Astrocyte (in vitro differentiated cells and primary cell): ENCODE measurements around the gene FOXC2. TPM values are rescaled to one million over a fixed set of nuclear protein-coding genes. Genes with fewer than 3 reads are reported as not detected.

ENCODE experiments used
- DNase-seq: peaks from one replicate; pipeline ENCODE4 v3.0.0-alpha.2; 2010; ENCODE audit warnings: low read depth
- FAIRE-seq: peaks from 2 replicates; lab custom pipeline; 2011; peaks lifted over from hg19 to GRCh38; lab: Jason Lieb, UNC
- H2AFZ ChIP-seq: 2 replicates; pipeline ENCODE4 v1.6.0; 2012; ENCODE audit warnings: low read depth, low read length, inconsistent platforms
- H3K27ac ChIP-seq: 2 replicates; pipeline ENCODE4 v1.5.1; 2011; ENCODE audit warnings: low read depth, low read length, inconsistent platforms
- H3K27me3 ChIP-seq: 2 replicates; pipeline ENCODE4 v1.6.0; 2011; ENCODE audit warnings: low read length, inconsistent platforms; ENCODE audit not compliant: insufficient read depth
- H3K36me3 ChIP-seq: 2 replicates; pipeline ENCODE4 v1.5.1; 2011; ENCODE audit warnings: low read length, inconsistent platforms; ENCODE audit not compliant: insufficient read depth
- H3K4me1 ChIP-seq: 2 replicates; pipeline ENCODE4 v1.5.1; 2011; ENCODE audit warnings: low read length, inconsistent platforms; ENCODE audit not compliant: insufficient read depth
- H3K4me2 ChIP-seq: 2 replicates; pipeline ENCODE4 v1.6.0; 2012; ENCODE audit warnings: low read length, inconsistent platforms
- H3K4me3 ChIP-seq: 2 replicates; pipeline ENCODE4 v1.5.1; 2011; ENCODE audit warnings: low read depth, mild to moderate bottlenecking, low read length, inconsistent platforms; ENCODE audit not compliant: insufficient read depth
- H3K79me2 ChIP-seq: 2 replicates; pipeline ENCODE4 v1.6.0; 2012; ENCODE audit warnings: mild to moderate bottlenecking, low read length, inconsistent platforms; ENCODE audit not compliant: insufficient read depth
- H3K9ac ChIP-seq: 2 replicates; pipeline ENCODE4 v1.6.0; 2012; ENCODE audit warnings: mild to moderate bottlenecking, low read length, inconsistent platforms
- H3K9me3 ChIP-seq: 2 replicates; pipeline ENCODE4 v1.5.1; 2012; ENCODE audit warnings: low read depth, mild to moderate bottlenecking, low read length, inconsistent platforms; ENCODE audit not compliant: insufficient read depth
- H4K20me1 ChIP-seq: 2 replicates; pipeline ENCODE4 v1.6.0; 2012; ENCODE audit warnings: low read length, inconsistent platforms; ENCODE audit not compliant: insufficient read depth
- H3K27ac Mint-ChIP-seq: one replicate; pipeline ENCODE4 v1.8.0; 2021; ENCODE audit warnings: mild to moderate bottlenecking, mixed read lengths; ENCODE audit not compliant: unreplicated experiment
- H3K27me3 Mint-ChIP-seq: one replicate; pipeline ENCODE4 v1.8.0; 2021; ENCODE audit warnings: low read depth, mixed read lengths; ENCODE audit not compliant: unreplicated experiment
- H3K36me3 Mint-ChIP-seq: one replicate; pipeline ENCODE4 v1.8.0; 2021; ENCODE audit warnings: low read depth, mixed read lengths; ENCODE audit not compliant: unreplicated experiment
- H3K4me1 Mint-ChIP-seq: one replicate; pipeline ENCODE4 v1.8.0; 2021; ENCODE audit warnings: low read depth, mixed read lengths; ENCODE audit not compliant: unreplicated experiment
- H3K4me3 Mint-ChIP-seq: one replicate; pipeline ENCODE4 v1.8.0; 2021; ENCODE audit warnings: mild to moderate bottlenecking, moderate library complexity, mixed read lengths; ENCODE audit not compliant: unreplicated experiment
- H3K9me3 Mint-ChIP-seq: one replicate; pipeline ENCODE4 v1.8.0; 2021; ENCODE audit warnings: mild to moderate bottlenecking, mixed read lengths; ENCODE audit not compliant: unreplicated experiment
- EZH2 ChIP-seq: IDR thresholded peaks from 2 replicates; pipeline ENCODE4 v1.6.1; 2012; ENCODE audit warnings: mild to moderate bottlenecking, low read length, inconsistent platforms; ENCODE audit not compliant: insufficient read depth
- total RNA-seq: library from RNA; stranded (reverse); gene quantifications from 2 replicates; pipeline ENCODE4 v1.2.1, GENCODE V29; 2021
- TF ChIP-seq, protein P1 (sequence below): IDR thresholded peaks from 2 replicates; pipeline ENCODE4 v1.5.1; 2011; ENCODE audit warnings: low read depth, mild to moderate bottlenecking, inconsistent platforms, low read length, moderate library complexity; ENCODE audit not compliant: insufficient read depth

FOXC2 gene
- total RNA-seq, 1 donor from 2014 or later: 15.8 TPM

DNA sequence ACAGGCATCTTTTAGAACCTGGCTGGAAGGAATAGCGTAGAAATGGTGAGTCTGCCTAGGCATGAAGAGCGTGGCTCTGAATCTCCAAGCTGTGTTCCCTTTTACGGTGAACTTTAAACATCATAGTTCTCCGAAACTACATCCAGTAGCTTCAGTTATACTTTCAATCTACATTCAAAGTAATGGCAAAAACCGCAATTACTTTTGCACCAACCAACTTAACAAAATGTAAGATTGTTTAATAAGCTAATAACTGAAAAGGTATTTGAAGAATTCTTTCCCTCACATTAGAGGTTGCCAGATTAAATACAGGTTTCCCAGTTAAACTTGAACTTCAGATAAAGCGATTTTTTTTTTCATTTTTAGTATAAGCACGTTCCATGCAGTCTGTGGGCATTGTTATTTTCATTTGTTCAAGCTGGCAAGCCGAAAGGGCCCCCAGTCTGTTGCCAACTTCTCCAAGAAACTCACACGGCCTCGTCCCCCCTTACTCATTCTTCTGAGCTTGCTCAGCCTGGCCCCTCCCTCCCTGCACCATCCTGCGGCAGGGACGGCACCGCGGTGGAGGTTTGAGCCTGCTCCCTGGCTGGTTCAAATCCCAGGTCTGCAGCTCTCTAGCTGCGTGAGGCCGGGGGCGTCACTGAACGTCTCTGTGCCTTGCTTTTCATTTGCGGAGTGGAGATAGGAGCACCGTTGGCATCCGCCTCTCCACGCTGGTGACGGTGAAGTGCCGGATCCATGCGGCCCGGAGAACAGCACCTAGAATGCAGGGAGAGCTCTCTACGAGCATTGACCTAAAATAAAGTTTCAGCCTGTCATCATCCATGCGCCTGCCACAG, 8.1 kb upstream of the FOXC2 start:
- Mint-ChIP-seq H3K36me3 (no peaks in the 10 kb centered on the region), H3K27ac (no peak overlapping the region), H3K4me1 (no peaks in the 10 kb centered on the region), H3K27me3 (peaks cover 16% of the 10 kb centered on the region), H3K4me3 (peak overlapping the region; percentile 20), H3K9me3 (no peaks in the 10 kb centered on the region)
- DNase-seq (no peak), FAIRE-seq (no peak)
- no peak overlapping the region for H3K4me3 ChIP-seq
- no peak overlapping the region for H3K27ac ChIP-seq
- no peak overlapping the region for H3K9ac ChIP-seq
- TF ChIP-seq, protein P1, sequence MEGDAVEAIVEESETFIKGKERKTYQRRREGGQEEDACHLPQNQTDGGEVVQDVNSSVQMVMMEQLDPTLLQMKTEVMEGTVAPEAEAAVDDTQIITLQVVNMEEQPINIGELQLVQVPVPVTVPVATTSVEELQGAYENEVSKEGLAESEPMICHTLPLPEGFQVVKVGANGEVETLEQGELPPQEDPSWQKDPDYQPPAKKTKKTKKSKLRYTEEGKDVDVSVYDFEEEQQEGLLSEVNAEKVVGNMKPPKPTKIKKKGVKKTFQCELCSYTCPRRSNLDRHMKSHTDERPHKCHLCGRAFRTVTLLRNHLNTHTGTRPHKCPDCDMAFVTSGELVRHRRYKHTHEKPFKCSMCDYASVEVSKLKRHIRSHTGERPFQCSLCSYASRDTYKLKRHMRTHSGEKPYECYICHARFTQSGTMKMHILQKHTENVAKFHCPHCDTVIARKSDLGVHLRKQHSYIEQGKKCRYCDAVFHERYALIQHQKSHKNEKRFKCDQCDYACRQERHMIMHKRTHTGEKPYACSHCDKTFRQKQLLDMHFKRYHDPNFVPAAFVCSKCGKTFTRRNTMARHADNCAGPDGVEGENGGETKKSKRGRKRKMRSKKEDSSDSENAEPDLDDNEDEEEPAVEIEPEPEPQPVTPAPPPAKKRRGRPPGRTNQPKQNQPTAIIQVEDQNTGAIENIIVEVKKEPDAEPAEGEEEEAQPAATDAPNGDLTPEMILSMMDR: no peak
- TF ChIP-seq EZH2: no peak
- no peaks in the 10 kb centered on the region for H3K36me3 ChIP-seq
- peaks cover 17% of the 10 kb centered on the region for H3K4me1 ChIP-seq
- H3K9me3 ChIP-seq: no peaks in the 10 kb centered on the region
- no peaks in the 10 kb centered on the region for H4K20me1 ChIP-seq
- H2AFZ ChIP-seq: no peak overlapping the region
- H3K27me3 ChIP-seq: no peaks in the 10 kb centered on the region
- H3K4me2 ChIP-seq: no peak overlapping the region
- peaks cover 12% of the 10 kb centered on the region for H3K79me2 ChIP-seq

- peaks cover 8% of the 10 kb centered on the region for H3K79me2 ChIP-seq
- H3K27me3 Mint-ChIP-seq: peaks cover 22% of the 10 kb centered on the region
- no peak overlapping the region for H2AFZ ChIP-seq
- H3K4me3 ChIP-seq: no peak overlapping the region
- no peak overlapping the region for H3K27ac ChIP-seq
- H3K27me3 ChIP-seq: no peaks in the 10 kb centered on the region
- FAIRE-seq: no peak
- no peak for DNase-seq
- no peak overlapping the region for H3K4me3 Mint-ChIP-seq
- no peak overlapping the region for H3K4me2 ChIP-seq
- peaks cover 3% of the 10 kb centered on the region for H3K4me1 Mint-ChIP-seq
- H3K4me1 ChIP-seq: peaks cover 17% of the 10 kb centered on the region
- TF ChIP-seq EZH2: no peak
- TF ChIP-seq, protein P1: no peak
- H4K20me1 ChIP-seq: no peaks in the 10 kb centered on the region
- no peaks in the 10 kb centered on the region for H3K36me3 Mint-ChIP-seq
- no peaks in the 10 kb centered on the region for H3K36me3 ChIP-seq
- no peaks in the 10 kb centered on the region for H3K9me3 ChIP-seq
- no peak overlapping the region for H3K9ac ChIP-seq
- no peaks in the 10 kb centered on the region for H3K9me3 Mint-ChIP-seq
- H3K27ac Mint-ChIP-seq: no peak overlapping the region
Observed at GRCh38 chr16:86559802-86560305, 6.8 kb upstream of the FOXC2 start.

- DNase-seq (no peak), FAIRE-seq (no peak)
- H3K4me2 ChIP-seq: no peak overlapping the region
- no peak for TF ChIP-seq EZH2
- TF ChIP-seq, protein P1: no peak
- no peak overlapping the region for H3K27ac ChIP-seq
- no peak overlapping the region for H2AFZ ChIP-seq
- no peaks in the 10 kb centered on the region for H4K20me1 ChIP-seq
- no peaks in the 10 kb centered on the region for H3K36me3 ChIP-seq
- Mint-ChIP-seq H3K27me3 (peaks cover 34% of the 10 kb centered on the region), H3K9me3 (no peaks in the 10 kb centered on the region), H3K27ac (no peak overlapping the region), H3K36me3 (no peaks in the 10 kb centered on the region), H3K4me1 (peaks cover 3% of the 10 kb centered on the region), H3K4me3 (no peak overlapping the region)
- H3K9ac ChIP-seq: no peak overlapping the region
- H3K27me3 ChIP-seq: no peaks in the 10 kb centered on the region
- no peak overlapping the region for H3K4me3 ChIP-seq
- peaks cover 27% of the 10 kb centered on the region for H3K79me2 ChIP-seq
- H3K4me1 ChIP-seq: peaks cover 17% of the 10 kb centered on the region
- H3K9me3 ChIP-seq: no peaks in the 10 kb centered on the region
Observed at GRCh38 chr16:86562356-86562755, 4.3 kb upstream of the FOXC2 start.
